HepG2 (cell line): ENCODE data around the gene HNRNPC. TPM values are rescaled to one million over a fixed set of nuclear protein-coding genes. Genes with fewer than 3 reads are reported as not detected.

ENCODE experiments used
- AFF4 ChIP-seq: sonication (generic); formaldehyde crosslinking; IDR thresholded peaks from 2 replicates; pipeline ENCODE4 v1.4.0; 2020; ENCODE audit warnings: missing genetic modification reagents
- ATF5 ChIP-seq: sonication (generic); formaldehyde crosslinking; IDR thresholded peaks from 2 replicates; pipeline ENCODE4 v1.4.0; 2020; ENCODE audit warnings: mild to moderate bottlenecking, low read depth, missing genetic modification reagents
- FOXC1 ChIP-seq: sonication (generic); formaldehyde crosslinking; IDR thresholded peaks from 2 replicates; pipeline ENCODE4 v1.8.0; 2022; ENCODE audit warnings: mild to moderate bottlenecking, missing genetic modification reagents, borderline replicate concordance
- HOXA3 ChIP-seq: sonication (generic); formaldehyde crosslinking; IDR thresholded peaks from 2 replicates; pipeline ENCODE4 v1.5.0; 2020; ENCODE audit warnings: missing genetic modification reagents
- KDM5B ChIP-seq: sonication (generic); formaldehyde crosslinking; IDR thresholded peaks from 2 replicates; pipeline ENCODE4 v1.4.0; 2020; ENCODE audit warnings: missing genetic modification reagents, mild to moderate bottlenecking, borderline replicate concordance
- KLF16 ChIP-seq, 2 experiments: sonication (generic) in 1 of 2; formaldehyde crosslinking in 1 of 2; IDR thresholded peaks; 2 replicates each; pipeline versions ENCODE4 v1.6.1 to v1.8.0; 2016 to 2023; ENCODE audit warnings: missing genetic modification reagents in 2 of 2, missing compliant biosample characterization in 1 of 2
- MAFF ChIP-seq: IDR thresholded peaks from 2 replicates; pipeline ENCODE4 v1.6.1; 2011; ENCODE audit warnings: low read depth, low read length, improper control_type of control experiment
- NR2F2 ChIP-seq: IDR thresholded peaks from 2 replicates; pipeline ENCODE4 v1.6.1; 2012; ENCODE audit warnings: low read depth, inconsistent platforms, borderline replicate concordance
- PATZ1 ChIP-seq: sonication (generic); formaldehyde crosslinking; IDR thresholded peaks from 2 replicates; pipeline ENCODE4 v1.4.0; 2020; ENCODE audit warnings: missing genetic modification reagents
- SNAPC5 ChIP-seq: sonication (generic); formaldehyde crosslinking; IDR thresholded peaks from 2 replicates; pipeline ENCODE4 v1.8.1; 2023; ENCODE audit warnings: mild to moderate bottlenecking, missing genetic modification reagents, borderline replicate concordance
- TCF7 ChIP-seq: sonication (generic); IDR thresholded peaks from 2 replicates; pipeline ENCODE4 v1.6.1; 2016; ENCODE audit warnings: antibody characterized with exemption, low read depth
- ZBTB20 ChIP-seq: sonication (generic); formaldehyde crosslinking; IDR thresholded peaks from 2 replicates; pipeline ENCODE4 v1.8.1; 2023; ENCODE audit warnings: missing genetic modification reagents, low read depth, mild to moderate bottlenecking, borderline replicate concordance
- ZFP90 ChIP-seq: sonication (generic); formaldehyde crosslinking; IDR thresholded peaks from 2 replicates; pipeline ENCODE4 v1.8.0; 2022; ENCODE audit warnings: missing genetic modification reagents, mild to moderate bottlenecking, inconsistent platforms, borderline replicate concordance
- ZNF513 ChIP-seq: sonication (generic); formaldehyde crosslinking; conservative IDR thresholded peaks from 2 replicates; pipeline ENCODE4 v1.5.0; 2020; ENCODE audit warnings: missing genetic modification reagents
- ZNF724P ChIP-seq: sonication (generic); formaldehyde crosslinking; IDR thresholded peaks from 2 replicates; pipeline ENCODE4 v1.8.0; 2022; ENCODE audit warnings: missing genetic modification reagents, borderline replicate concordance
- ZSCAN20 ChIP-seq: sonication (generic); formaldehyde crosslinking; IDR thresholded peaks from 2 replicates; pipeline ENCODE4 v1.4.0; 2020; ENCODE audit warnings: missing genetic modification reagents, mild to moderate bottlenecking, borderline replicate concordance
- ZSCAN5A ChIP-seq: sonication (generic); formaldehyde crosslinking; IDR thresholded peaks from 2 replicates; pipeline ENCODE4 v1.8.0; 2022; ENCODE audit warnings: mild to moderate bottlenecking, missing genetic modification reagents, borderline replicate concordance
- polyA plus RNA-seq, 8 experiments: library from polyadenylated mRNA; depleted of rRNA in 3 of 8; stranded (reverse) in 7 of 8; unstranded in 1 of 8; fragments of >200 nt; fragmentation: Illumina TruSeq in 4 of 8; extraction: Trizol in 4 of 8; gene quantifications; 2 replicates each; pipeline versions ENCODE4 v1.2.1 to v1.2.3, GENCODE V29; 2011 to 2016; ENCODE audit warnings: low read depth in 4 of 8, missing spikeins in 1 of 8, mixed read lengths in 1 of 8; ENCODE audit not compliant: insufficient read depth in 1 of 8
- total RNA-seq, 5 experiments: library from RNA; depleted of rRNA; stranded (reverse); fragments of >200 nt; fragmentation: Illumina TruSeq; extraction: Trizol; gene quantifications; 2 replicates each; pipeline ENCODE4 v1.2.3, GENCODE V29; 2016; ENCODE audit warnings: low read depth in 1 of 5

HNRNPC gene
- total and polyA plus RNA-seq, 2 of the 13 experiments (the other 11 are each of a cell fraction or from before 2014, with no cell fraction given) = 628 to 1,099 TPM

- TF ChIP-seq NR2F2 (peak; percentile 66; the same call in 1 of the 2 replicates), ZSCAN20 (CRISPR knock-in tag) (0 out of 2 replicates have a peak, but pooled peaks have one; percentile 75), AFF4 (CRISPR knock-in tag) (peak; percentile 85), ZBTB20 (CRISPR knock-in tag) (no peak), ATF5 (CRISPR knock-in tag) (0 out of 2 replicates have a peak, but pooled peaks have one; percentile 83), TCF7 (no peak; the same call in 1 of the 2 replicates), KLF16 (CRISPR knock-in tag; IDR thresholded peaks at IDR 0.05) (peak in 1 of 2 experiments; percentile 39; a peak in 2 of 4 replicates), MAFF (peak; percentile 68), ZFP90 (CRISPR knock-in tag) (peak; percentile 94; the same call in 1 of the 2 replicates), KDM5B (peak; percentile 98), SNAPC5 (CRISPR knock-in tag) (0 out of 2 replicates have a peak, but pooled peaks have one; percentile 14), ZNF724P (no peak), FOXC1 (CRISPR knock-in tag) (peak; percentile 85; the same call in 1 of the 2 replicates), ZNF513 (CRISPR knock-in tag) (0 out of 2 replicates have a peak, but pooled peaks have one; percentile 62), ZSCAN5A (CRISPR knock-in tag) (0 out of 2 replicates have a peak, but pooled peaks have one; percentile 89), PATZ1 (peak; percentile 31; the same call in 1 of the 2 replicates), HOXA3 (peak; percentile 85)
Measured at GRCh38 chr14:21269252-21270046, at the start of gene HNRNPC (continued).
